Thyroid gland (tissue), 4 donors: ENCODE measurements around the gene SYT1.

ENCODE experiments used
- POLR2A ChIP-seq, 2 donors: fragments of 450-650 bp; IDR thresholded peaks; one replicate each; pipeline ENCODE4 v1.6.1; 2017; ENCODE audit warnings: antibody characterized with exemption in 2 of 2, mild to moderate bottlenecking in 2 of 2, moderate library complexity in 1 of 2
- TF ChIP-seq, protein P1 (sequence below), 6 experiments: fragments of 200-600 bp in 3 of 6; fragments of 450-650 bp in 3 of 6; sonication (generic) in 3 of 6; IDR thresholded peaks; one replicate each; pipeline ENCODE4 v1.5.1; 2016 to 2019; ENCODE audit warnings: antibody characterized with exemption in 6 of 6, mild to moderate bottlenecking in 2 of 6, inconsistent platforms in 1 of 6, moderate library complexity in 1 of 6

DNA sequence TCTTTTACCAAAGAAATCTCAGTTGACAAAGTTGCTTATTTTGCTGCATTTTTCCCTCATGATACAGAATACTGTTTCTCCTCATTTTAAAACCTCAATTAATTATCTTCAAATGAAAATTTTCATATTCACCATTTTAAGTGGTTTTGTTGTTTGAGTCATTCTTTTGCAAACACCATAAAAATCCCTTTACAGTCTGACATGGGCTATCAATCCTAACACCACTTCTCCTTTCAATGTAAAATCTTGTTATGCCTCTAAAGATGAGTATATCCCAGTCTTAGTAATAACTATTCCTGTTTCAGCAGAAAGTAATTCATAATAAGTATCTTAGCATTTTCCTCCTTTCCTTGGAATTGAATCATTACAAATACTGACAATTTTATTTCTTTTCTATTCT lies 192.2 kb downstream of the SYT1 start:
- TF ChIP-seq, protein P1, sequence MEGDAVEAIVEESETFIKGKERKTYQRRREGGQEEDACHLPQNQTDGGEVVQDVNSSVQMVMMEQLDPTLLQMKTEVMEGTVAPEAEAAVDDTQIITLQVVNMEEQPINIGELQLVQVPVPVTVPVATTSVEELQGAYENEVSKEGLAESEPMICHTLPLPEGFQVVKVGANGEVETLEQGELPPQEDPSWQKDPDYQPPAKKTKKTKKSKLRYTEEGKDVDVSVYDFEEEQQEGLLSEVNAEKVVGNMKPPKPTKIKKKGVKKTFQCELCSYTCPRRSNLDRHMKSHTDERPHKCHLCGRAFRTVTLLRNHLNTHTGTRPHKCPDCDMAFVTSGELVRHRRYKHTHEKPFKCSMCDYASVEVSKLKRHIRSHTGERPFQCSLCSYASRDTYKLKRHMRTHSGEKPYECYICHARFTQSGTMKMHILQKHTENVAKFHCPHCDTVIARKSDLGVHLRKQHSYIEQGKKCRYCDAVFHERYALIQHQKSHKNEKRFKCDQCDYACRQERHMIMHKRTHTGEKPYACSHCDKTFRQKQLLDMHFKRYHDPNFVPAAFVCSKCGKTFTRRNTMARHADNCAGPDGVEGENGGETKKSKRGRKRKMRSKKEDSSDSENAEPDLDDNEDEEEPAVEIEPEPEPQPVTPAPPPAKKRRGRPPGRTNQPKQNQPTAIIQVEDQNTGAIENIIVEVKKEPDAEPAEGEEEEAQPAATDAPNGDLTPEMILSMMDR (IDR thresholded peaks at IDR 0.05) = no peak
- TF ChIP-seq POLR2A (IDR thresholded peaks at IDR 0.05) = no peak
